Thyroid gland (tissue), 4 donors: ENCODE measurements around the gene TOLLIP.

Experiments used
- POLR2A ChIP-seq, 2 donors: fragments of 450-650 bp; IDR thresholded peaks; one replicate each; pipeline ENCODE4 v1.6.1; 2017; ENCODE audit warnings: antibody characterized with exemption in 2 of 2, mild to moderate bottlenecking in 2 of 2, moderate library complexity in 1 of 2
- TF ChIP-seq, protein P1 (sequence below), 6 experiments: fragments of 200-600 bp in 3 of 6; fragments of 450-650 bp in 3 of 6; sonication (generic) in 3 of 6; IDR thresholded peaks; one replicate each; pipeline ENCODE4 v1.5.1; 2016 to 2019; ENCODE audit warnings: antibody characterized with exemption in 6 of 6, mild to moderate bottlenecking in 2 of 6, inconsistent platforms in 1 of 6, moderate library complexity in 1 of 6

DNA sequence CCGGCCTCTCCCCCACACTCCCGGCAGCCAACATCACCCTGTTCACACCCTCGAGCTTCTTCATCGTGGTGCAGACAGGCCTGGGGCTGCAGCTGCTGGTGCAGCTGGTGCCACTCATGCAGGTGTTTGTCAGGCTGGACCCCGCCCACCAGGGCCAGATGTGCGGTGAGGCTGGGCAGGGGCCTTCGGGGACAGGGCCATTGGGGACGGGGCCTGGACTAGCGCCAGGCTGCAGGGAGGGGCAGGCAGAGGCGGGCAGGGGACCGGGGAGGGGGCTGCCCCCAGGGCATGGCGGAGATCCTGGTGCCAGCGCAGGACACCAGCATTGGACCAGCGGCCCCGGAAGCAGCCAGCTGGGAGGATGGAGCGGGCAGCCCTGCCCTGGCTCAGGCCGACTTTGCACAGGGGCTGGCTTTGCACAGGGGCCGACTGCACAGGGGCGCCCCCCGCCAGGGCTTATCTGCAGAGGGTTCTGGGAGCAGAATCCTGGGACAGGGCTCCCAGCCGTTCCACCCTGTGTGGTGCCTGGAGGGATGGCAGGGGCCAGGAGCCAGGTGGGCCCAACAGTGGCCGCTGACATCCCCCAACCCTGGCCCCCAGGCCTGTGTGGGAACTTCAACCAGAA is 77.9 kb downstream of the TOLLIP start:
- TF ChIP-seq, protein P1, sequence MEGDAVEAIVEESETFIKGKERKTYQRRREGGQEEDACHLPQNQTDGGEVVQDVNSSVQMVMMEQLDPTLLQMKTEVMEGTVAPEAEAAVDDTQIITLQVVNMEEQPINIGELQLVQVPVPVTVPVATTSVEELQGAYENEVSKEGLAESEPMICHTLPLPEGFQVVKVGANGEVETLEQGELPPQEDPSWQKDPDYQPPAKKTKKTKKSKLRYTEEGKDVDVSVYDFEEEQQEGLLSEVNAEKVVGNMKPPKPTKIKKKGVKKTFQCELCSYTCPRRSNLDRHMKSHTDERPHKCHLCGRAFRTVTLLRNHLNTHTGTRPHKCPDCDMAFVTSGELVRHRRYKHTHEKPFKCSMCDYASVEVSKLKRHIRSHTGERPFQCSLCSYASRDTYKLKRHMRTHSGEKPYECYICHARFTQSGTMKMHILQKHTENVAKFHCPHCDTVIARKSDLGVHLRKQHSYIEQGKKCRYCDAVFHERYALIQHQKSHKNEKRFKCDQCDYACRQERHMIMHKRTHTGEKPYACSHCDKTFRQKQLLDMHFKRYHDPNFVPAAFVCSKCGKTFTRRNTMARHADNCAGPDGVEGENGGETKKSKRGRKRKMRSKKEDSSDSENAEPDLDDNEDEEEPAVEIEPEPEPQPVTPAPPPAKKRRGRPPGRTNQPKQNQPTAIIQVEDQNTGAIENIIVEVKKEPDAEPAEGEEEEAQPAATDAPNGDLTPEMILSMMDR (IDR thresholded peaks at IDR 0.05): no peak
- TF ChIP-seq POLR2A (IDR thresholded peaks at IDR 0.05): no peak
